D721Med (cell line): ENCODE results near the gene SMCHD1.
A peak's percentile ranks its signal among the peaks of the same experiment; 100 is the strongest.

Experiments
- DNase-seq: peaks from one replicate; pipeline ENCODE4 v3.0.0; 2011; ENCODE audit warnings: low spot score; ENCODE audit not compliant: insufficient read length
- FAIRE-seq: peaks from 2 replicates; lab custom pipeline; 2011; peaks lifted over from hg19 to GRCh38; lab: Jason Lieb, UNC
- CTCF ChIP-seq: IDR thresholded peaks from 2 replicates; pipeline ENCODE4 v1.5.1; 2012; ENCODE audit warnings: mild to moderate bottlenecking, control low read depth; ENCODE audit not compliant: insufficient read depth; ENCODE audit errors: missing control alignments

SMCHD1 gene

GRCh38 chr18:2680216-2680792, 24.8 kb downstream of the SMCHD1 start:
- no peak for TF ChIP-seq CTCF
- peak; percentile 96 for FAIRE-seq

GRCh38 chr18:2681993-2682603, 26.6 kb downstream of the SMCHD1 start:
- DNase-seq (no peak), FAIRE-seq (peak; percentile 53)
- TF ChIP-seq CTCF: no peak

More at GRCh38 chr18:2680216-2680792, 24.8 kb downstream of the SMCHD1 start:
- DNase-seq: no peak

- DNase-seq (no peak), FAIRE-seq (peak; percentile 90)
- TF ChIP-seq CTCF: no peak
These were observed 27.5 kb downstream of the SMCHD1 start for GRCh38 chr18:2683055-2683454.

GRCh38 chr18:2686349-2686968, 30.9 kb downstream of the SMCHD1 start:
- no peak for DNase-seq
- TF ChIP-seq CTCF: no peak
- peak; percentile 90 for FAIRE-seq

GRCh38 chr18:2687390-2688001, 32.0 kb downstream of the SMCHD1 start:
- FAIRE-seq (no peak), DNase-seq (no peak)
- TF ChIP-seq CTCF: no peak

- no peak for TF ChIP-seq CTCF
- no peak for DNase-seq
- FAIRE-seq: peak; percentile 32
These were observed 37.0 kb downstream of the SMCHD1 start for GRCh38 chr18:2692508-2692907.

GRCh38 chr18:2697184-2697583, 41.7 kb downstream of the SMCHD1 start:
- no peak for TF ChIP-seq CTCF
- peak; percentile 76 for FAIRE-seq
- DNase-seq: no peak
